ENCODE measurements around the gene EML6. TPM values are rescaled to one million over a fixed set of nuclear protein-coding genes. Genes with fewer than 3 reads are reported as not detected.

The EML6 gene
- total and polyA plus RNA-seq, 2 experiments from 2014 or later: 2.7 to 6.2 TPM

GRCh38 chr2:54685263-54685775 is 38.1 kb upstream of the EML6 start (continued):
- TF ChIP-seq CTCF (conservative IDR thresholded peaks at IDR 0.05; ENCODE audit: low read depth in 2 of 2): no peak
- TF ChIP-seq EZH2 (IDR thresholded peaks at IDR 0.05; ENCODE audit: low read depth, unreplicated experiment): no peak
- TF ChIP-seq, protein P1, sequence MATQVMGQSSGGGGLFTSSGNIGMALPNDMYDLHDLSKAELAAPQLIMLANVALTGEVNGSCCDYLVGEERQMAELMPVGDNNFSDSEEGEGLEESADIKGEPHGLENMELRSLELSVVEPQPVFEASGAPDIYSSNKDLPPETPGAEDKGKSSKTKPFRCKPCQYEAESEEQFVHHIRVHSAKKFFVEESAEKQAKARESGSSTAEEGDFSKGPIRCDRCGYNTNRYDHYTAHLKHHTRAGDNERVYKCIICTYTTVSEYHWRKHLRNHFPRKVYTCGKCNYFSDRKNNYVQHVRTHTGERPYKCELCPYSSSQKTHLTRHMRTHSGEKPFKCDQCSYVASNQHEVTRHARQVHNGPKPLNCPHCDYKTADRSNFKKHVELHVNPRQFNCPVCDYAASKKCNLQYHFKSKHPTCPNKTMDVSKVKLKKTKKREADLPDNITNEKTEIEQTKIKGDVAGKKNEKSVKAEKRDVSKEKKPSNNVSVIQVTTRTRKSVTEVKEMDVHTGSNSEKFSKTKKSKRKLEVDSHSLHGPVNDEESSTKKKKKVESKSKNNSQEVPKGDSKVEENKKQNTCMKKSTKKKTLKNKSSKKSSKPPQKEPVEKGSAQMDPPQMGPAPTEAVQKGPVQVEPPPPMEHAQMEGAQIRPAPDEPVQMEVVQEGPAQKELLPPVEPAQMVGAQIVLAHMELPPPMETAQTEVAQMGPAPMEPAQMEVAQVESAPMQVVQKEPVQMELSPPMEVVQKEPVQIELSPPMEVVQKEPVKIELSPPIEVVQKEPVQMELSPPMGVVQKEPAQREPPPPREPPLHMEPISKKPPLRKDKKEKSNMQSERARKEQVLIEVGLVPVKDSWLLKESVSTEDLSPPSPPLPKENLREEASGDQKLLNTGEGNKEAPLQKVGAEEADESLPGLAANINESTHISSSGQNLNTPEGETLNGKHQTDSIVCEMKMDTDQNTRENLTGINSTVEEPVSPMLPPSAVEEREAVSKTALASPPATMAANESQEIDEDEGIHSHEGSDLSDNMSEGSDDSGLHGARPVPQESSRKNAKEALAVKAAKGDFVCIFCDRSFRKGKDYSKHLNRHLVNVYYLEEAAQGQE (IDR thresholded peaks at IDR 0.05; ENCODE audit: unreplicated experiment): no peak
- TF ChIP-seq EZH2phosphoT487 (IDR thresholded peaks at IDR 0.05; ENCODE audit: unreplicated experiment): no peak

DNA sequence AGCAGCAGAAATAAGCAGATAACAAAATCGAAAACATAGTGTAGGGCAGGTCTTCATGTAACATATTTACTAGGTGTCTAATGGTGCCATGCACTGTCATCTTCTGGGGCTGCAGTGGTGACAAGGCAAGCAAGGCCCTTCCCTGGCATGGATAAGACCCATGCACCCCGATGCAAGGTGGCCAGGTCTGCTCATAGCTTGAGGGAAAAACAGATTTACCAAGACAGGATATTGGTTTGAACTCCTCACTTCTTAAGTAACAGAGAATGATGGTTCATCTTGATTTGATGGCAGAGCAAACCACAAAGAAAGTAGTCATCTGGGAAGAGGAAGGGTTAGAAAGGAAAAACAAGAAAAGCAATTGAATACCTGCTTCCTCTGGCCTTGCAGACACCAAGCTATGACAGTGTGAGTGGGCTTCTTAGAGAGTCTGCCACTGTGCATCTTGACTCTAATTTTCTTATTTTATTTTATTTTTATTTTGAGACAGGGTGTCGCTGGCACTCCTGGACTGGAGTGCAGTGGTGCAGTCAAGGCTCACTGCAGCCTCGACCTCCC is 35.8 kb upstream of the EML6 start:
- peaks cover 14% of the 10 kb centered on the region; the same call in 1 of the 2 replicates for H3K9me2 ChIP-seq (ENCODE audit: insufficient read depth)
- no peaks in the 10 kb centered on the region for H3K79me2 ChIP-seq (replicated peaks; ENCODE audit: insufficient read depth)
- TF ChIP-seq STAT1 (IDR thresholded peaks at IDR 0.05; ENCODE audit: unreplicated experiment) (no peak), CREB1 (CRISPR knock-in tag; IDR thresholded peaks at IDR 0.05; ENCODE audit: low read depth) (no peak), CTCF (conservative IDR thresholded peaks at IDR 0.05; ENCODE audit: low read depth in 2 of 2) (no peak), NANOG (IDR thresholded peaks at IDR 0.05; ENCODE audit: borderline replicate concordance) (no peak), ETS1 (IDR thresholded peaks at IDR 0.05) (no peak)
- TF ChIP-seq, protein P1 (IDR thresholded peaks at IDR 0.05; ENCODE audit: unreplicated experiment): no peak
- Mint-ChIP-seq H3K4me1 (no peaks in the 10 kb centered on the region), H3K27me3 (ENCODE audit: insufficient read depth, low read depth, poor library complexity) (no peaks in the 10 kb centered on the region), H3K36me3 (ENCODE audit: low read depth) (no peaks in the 10 kb centered on the region), H3K9me3 (no peaks in the 10 kb centered on the region), H3K4me3 (no peak overlapping the region), H3K27ac (no peak overlapping the region)
- H3K27me3 ChIP-seq (ENCODE audit: insufficient read depth): no peaks in the 10 kb centered on the region
- no peak overlapping the region for H3K27ac ChIP-seq (ENCODE audit: low read depth)
- no peaks in the 10 kb centered on the region for H3K36me3 ChIP-seq (ENCODE audit: insufficient read depth)
- H3F3A ChIP-seq (replicated peaks; ENCODE audit: low read depth): no peaks in the 10 kb centered on the region
- no peak overlapping the region for H2AFZ ChIP-seq
- no peak overlapping the region for H3K4me3 ChIP-seq
- H3K4me1 ChIP-seq (ENCODE audit: insufficient read depth): no peaks in the 10 kb centered on the region
- ATAC-seq (no peak), DNase-seq (ENCODE audit: low spot score) (no peak)
- H3K4me2 ChIP-seq: no peak overlapping the region
- H4K20me1 ChIP-seq (replicated peaks; ENCODE audit: insufficient read depth): no peaks in the 10 kb centered on the region

Measured in GM23338 (cell line).